SW 1271 (cell line): ENCODE measurements around the gene HPN.
"Not testable (repeated sequence)": the region's sequence is repeated elsewhere in the genome, so short reads cannot be mapped to it uniquely, and the experiment has no call there.

Experiments
- DNase-seq, 2 experiments: peaks; one replicate each; lab custom pipeline; 2025; lab: John Stamatoyannopoulos, UW

The HPN gene

GRCh38 chr19:35041548-35042055, at the start of gene HPN:
Gene HPN, plus strand, starts transcription at chr19:35041721. Its CDS starts 786 bp downstream, at chr19:35042507.
- no peak for DNase-seq

- DNase-seq, result not testable (repeated sequence)
Measured at GRCh38 chr19:34992582-34992981, 48.9 kb upstream of the HPN start.

GRCh38 chr19:34994286-34994642, 47.3 kb upstream of the HPN start:
- no peak for DNase-seq

GRCh38 chr19:34994643-34995541, 46.6 kb upstream of the HPN start:
- DNase-seq, result no peak

GRCh38 chr19:34995551-34995950, 46.0 kb upstream of the HPN start:
- no peak for DNase-seq

- no peak for DNase-seq
Measured at GRCh38 chr19:34997071-34997617, 44.4 kb upstream of the HPN start.

- DNase-seq, result not testable (repeated sequence)
Measured at GRCh38 chr19:34998224-34998623, 43.3 kb upstream of the HPN start.

- no peak for DNase-seq
Measured at GRCh38 chr19:34998777-34999497, 42.6 kb upstream of the HPN start.

GRCh38 chr19:34999498-35000337, 41.8 kb upstream of the HPN start, which contains the start of gene GRAMD1A:
Gene GRAMD1A, plus strand, starts transcription at chr19:35000323. Its CDS starts 156 bp downstream, at chr19:35000479.
- peak; percentile 36 to 61 for DNase-seq

GRCh38 chr19:35000338-35000646, 41.2 kb upstream of the HPN start:
- no peak for DNase-seq

GRCh38 chr19:35000647-35001501, 40.6 kb upstream of the HPN start:
- no peak for DNase-seq

- DNase-seq, result no peak
Measured at GRCh38 chr19:35002037-35002535, 39.4 kb upstream of the HPN start.

GRCh38 chr19:35004517-35005255, 36.8 kb upstream of the HPN start:
- no peak for DNase-seq

GRCh38 chr19:35005256-35005977, 36.1 kb upstream of the HPN start:
- no peak for DNase-seq

GRCh38 chr19:35006007-35006341, 35.5 kb upstream of the HPN start:
- not testable (repeated sequence) for DNase-seq

- DNase-seq, result peak; percentile 32 to 58
Measured at GRCh38 chr19:35006342-35006998, 35.1 kb upstream of the HPN start.

GRCh38 chr19:35006999-35007365, 34.5 kb upstream of the HPN start:
- no peak for DNase-seq

- DNase-seq, result not testable (repeated sequence)
Measured at GRCh38 chr19:35007427-35007826, 34.1 kb upstream of the HPN start.

- DNase-seq, result no peak
Measured at GRCh38 chr19:35008891-35009341, 32.6 kb upstream of the HPN start.
